NK-92 (cell line): ENCODE results near the gene OSBPL1A.

Experiments
- DNase-seq: peaks from one replicate; lab custom pipeline; 2025; ENCODE audit not compliant: unreplicated experiment; lab: John Stamatoyannopoulos, UW

The OSBPL1A gene

GRCh38 chr18:24138409-24138788 lies 259.2 kb downstream of the OSBPL1A start:
- DNase-seq: no peak

DNA sequence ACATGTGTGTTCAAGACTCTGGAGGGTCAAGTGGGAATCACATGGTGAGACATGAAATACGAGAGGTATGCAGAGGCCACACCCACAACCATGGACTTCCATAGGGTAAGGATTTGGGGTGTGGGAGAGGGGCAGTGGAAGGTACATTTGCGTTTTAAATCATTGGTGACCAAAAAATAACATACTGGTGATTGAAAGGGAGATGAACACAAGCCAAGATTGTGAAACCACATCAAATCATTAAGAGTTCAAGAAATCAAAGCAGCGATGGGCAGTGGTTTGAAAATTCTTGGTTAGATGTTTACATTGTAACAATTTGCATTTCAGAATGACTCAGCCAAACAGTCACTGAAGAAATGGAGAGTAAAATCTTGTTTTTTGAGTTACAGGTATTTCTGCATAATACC lies 260.7 kb downstream of the OSBPL1A start:
- DNase-seq: no peak

GRCh38 chr18:24130494-24130893 lies 267.1 kb downstream of the OSBPL1A start:
- no peak for DNase-seq

- no peak for DNase-seq
These were observed 268.9 kb downstream of the OSBPL1A start for GRCh38 chr18:24128700-24129099.

DNA sequence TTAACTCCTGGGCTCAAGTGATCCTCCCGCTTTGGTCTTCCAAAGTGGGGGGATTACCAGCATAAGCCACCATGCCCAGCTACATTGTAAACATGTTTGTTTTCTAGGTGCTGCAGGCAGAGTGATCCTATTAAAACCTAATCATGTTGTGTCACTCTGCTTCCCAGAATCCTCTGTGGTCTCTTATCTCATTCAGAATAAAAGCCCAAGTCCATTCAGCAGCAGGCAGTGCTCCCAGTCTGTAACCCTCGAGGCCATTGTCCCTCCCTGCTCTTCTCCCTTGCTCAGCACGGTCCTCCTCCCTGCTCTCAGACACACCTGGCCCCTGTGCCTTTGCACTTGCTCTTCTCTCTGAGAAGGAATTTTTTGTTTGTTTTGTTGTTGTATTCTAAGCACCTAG lies 269.9 kb downstream of the OSBPL1A start:
- DNase-seq: no peak

DNA sequence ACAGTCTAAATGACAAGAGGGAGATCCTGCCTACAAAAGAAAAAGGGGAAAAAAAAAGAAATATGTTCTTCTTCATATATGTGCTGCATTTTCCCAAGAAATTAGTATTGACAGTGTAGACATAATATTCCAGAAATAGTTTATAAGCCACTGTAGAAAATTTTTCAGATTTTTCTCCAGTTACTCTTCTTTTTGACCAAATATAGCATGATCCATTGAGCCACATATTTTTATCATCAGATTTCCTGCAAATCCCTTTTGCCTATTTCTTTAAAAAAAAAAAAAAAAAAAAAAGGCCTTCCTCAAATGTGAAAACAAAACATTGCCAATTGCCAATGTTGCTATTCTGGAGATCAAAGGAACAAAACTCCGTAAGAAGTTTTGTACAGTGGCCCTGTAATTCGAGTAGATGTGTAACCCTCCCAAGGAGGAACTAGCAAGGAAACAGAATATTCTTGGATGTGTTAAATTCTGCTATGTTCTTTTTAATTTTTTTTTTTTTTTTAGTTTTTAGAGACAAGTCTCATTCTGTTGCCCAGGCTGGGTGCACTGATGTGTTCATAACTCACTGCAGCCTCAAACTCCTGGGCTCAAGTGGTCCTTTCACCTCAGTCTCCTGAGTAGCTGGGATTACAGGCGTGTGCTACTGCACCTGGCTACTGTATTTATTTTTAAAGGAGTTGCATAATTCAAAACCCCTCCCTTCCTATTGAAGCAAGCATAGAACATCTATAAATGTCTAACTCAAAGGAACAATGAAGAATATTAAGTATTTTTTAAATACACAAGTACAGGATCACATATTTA lies 271.3 kb downstream of the OSBPL1A start:
- DNase-seq: no peak

DNA sequence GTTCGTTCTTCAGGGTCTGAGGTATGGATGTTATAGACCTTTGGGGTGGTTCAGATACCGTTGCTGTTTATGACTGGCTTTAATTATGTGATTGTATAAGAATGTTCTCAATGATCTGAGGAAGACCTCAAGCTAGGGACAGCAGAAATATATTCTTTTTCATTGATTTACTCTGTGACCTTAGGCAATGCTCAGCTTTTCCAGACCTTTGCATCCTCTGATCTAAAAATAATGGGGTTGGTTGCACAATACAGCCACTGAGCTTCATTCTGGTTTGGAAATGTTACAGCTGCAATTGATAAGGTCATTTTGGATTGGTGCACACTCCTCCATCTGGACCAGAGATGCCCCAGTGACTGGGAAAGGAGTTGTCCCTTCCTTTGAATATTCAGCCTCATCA lies 276.0 kb downstream of the OSBPL1A start:
- DNase-seq: no peak

DNA sequence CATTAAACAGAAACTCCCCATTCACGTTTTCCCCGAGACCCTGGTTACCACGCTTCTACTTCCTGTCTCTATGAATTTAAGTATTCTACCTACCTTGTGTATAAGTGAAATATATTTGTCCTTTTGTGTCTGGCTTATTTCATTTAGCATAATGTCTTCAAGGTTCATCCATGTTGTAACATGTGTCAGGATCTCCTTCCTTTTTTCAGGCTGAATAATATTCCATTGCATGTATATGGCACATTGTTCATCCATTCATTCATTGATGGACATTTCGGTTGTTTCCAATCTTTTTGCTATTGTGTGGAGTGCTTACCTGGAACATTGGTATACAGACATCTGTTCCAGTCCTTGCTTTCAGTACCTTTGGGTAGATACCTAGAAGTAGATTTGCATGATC lies 276.9 kb downstream of the OSBPL1A start:
- DNase-seq: no peak

GRCh38 chr18:24118750-24119577 lies 278.7 kb downstream of the OSBPL1A start:
- no peak for DNase-seq

- no peak for DNase-seq
These were observed 282.0 kb downstream of the OSBPL1A start for GRCh38 chr18:24115628-24116027.

DNA sequence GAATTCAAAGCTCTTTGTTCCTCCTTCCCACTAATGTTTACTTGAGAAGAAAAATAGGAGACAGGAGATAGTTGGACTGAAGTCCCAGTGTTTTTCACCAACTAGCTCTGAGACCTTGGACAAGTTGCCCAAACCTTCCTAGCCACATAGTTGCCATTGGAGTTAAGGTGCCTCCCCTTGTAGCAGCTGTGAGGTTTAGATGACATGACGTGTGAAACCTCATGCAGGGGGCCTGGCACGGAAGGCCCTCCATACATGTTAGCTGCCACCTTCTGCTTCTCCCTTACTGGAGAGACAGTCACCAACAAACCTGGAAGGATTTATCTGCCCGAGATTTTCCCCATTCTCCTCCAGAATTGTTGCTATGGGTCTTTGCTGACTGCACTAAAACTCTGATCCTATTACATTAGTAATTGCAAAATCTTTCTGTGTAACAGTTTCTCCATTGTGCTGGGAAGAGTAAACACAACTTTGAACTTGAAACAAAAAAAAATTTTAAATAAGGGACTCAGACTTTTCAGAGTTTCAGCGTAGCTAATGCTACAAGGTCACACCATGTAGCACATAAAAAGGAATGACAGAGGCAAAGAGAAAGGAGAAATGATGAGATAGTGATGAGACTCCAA lies 282.6 kb downstream of the OSBPL1A start:
- DNase-seq: no peak

GRCh38 chr18:24112874-24113615 lies 284.6 kb downstream of the OSBPL1A start:
- no peak for DNase-seq

GRCh38 chr18:24112464-24112863 lies 285.2 kb downstream of the OSBPL1A start:
- DNase-seq: no peak
